ENCODE measurements around the gene SPDYE8. TPM values are rescaled to one million over a fixed set of nuclear protein-coding genes. Genes with fewer than 3 reads are reported as not detected.
"Not testable (repeated sequence)": the region's sequence is repeated elsewhere in the genome, so short reads cannot be mapped to it uniquely, and the experiment has no call there.

The SPDYE8 gene
- 0.11 TPM in 1 of 3 replicates, not detected in the others for total RNA-seq

- DNase-seq (ENCODE audit: low spot score in 2 of 2, unreplicated experiment in 2 of 2) = not testable (repeated sequence)
Measured at GRCh38 chr7:73029666-73030065, at the start of gene SPDYE8. SPDYE8 (minus strand) TSS chr7:73029766; CDS start chr7:73027966, 1,800 bp downstream.

GRCh38 chr7:73057811-73058210 lies 28.2 kb upstream of the SPDYE8 start, which contains the start of gene SPDYE11:
SPDYE11 (minus strand) TSS chr7:73057911; CDS start chr7:73056111, 1,800 bp downstream.
- not testable (repeated sequence) for H3K27ac Mint-ChIP-seq

More at GRCh38 chr7:73029666-73030065, at the start of gene SPDYE8:
- H3K27me3 Mint-ChIP-seq (ENCODE audit: low read depth); H3K4me3 Mint-ChIP-seq; H3K9me3 Mint-ChIP-seq; H3K36me3 Mint-ChIP-seq; H3K4me1 Mint-ChIP-seq; H3K27ac Mint-ChIP-seq: not testable (repeated sequence)

GRCh38 chr7:73006491-73006890 lies 23.1 kb downstream of the SPDYE8 start:
- not testable (repeated sequence) for H3K36me3 Mint-ChIP-seq; H3K4me1 Mint-ChIP-seq; H3K27ac Mint-ChIP-seq; H3K27me3 Mint-ChIP-seq (ENCODE audit: low read depth); H3K9me3 Mint-ChIP-seq
- H3K4me3 Mint-ChIP-seq = peak overlapping the region; percentile 54
- peak in 1 of 2 experiments; percentile 39 for DNase-seq (ENCODE audit: low spot score in 2 of 2, unreplicated experiment in 2 of 2)

More at GRCh38 chr7:73057811-73058210, 28.2 kb upstream of the SPDYE8 start, which contains the start of gene SPDYE11:
- not testable (repeated sequence) for H3K27me3 Mint-ChIP-seq (ENCODE audit: low read depth); H3K4me3 Mint-ChIP-seq; H3K4me1 Mint-ChIP-seq; H3K36me3 Mint-ChIP-seq; H3K9me3 Mint-ChIP-seq; DNase-seq (ENCODE audit: low spot score in 2 of 2, unreplicated experiment in 2 of 2)

GRCh38 chr7:73005693-73006447 lies 23.7 kb downstream of the SPDYE8 start:
- peak; percentile 65 to 88 for DNase-seq (ENCODE audit: low spot score in 2 of 2, unreplicated experiment in 2 of 2)
- Mint-ChIP-seq H3K4me3 (peak overlapping the region; percentile 94), H3K27ac (peak overlapping the region; percentile 99)
- H3K27me3 Mint-ChIP-seq (ENCODE audit: low read depth); H3K4me1 Mint-ChIP-seq; H3K9me3 Mint-ChIP-seq; H3K36me3 Mint-ChIP-seq: not testable (repeated sequence)

- H3K27me3 Mint-ChIP-seq (ENCODE audit: low read depth); H3K4me1 Mint-ChIP-seq; H3K36me3 Mint-ChIP-seq; H3K9me3 Mint-ChIP-seq: not testable (repeated sequence)
- Mint-ChIP-seq H3K27ac (peak overlapping the region; percentile 99), H3K4me3 (peak overlapping the region; percentile 94)
- DNase-seq (ENCODE audit: low spot score in 2 of 2, unreplicated experiment in 2 of 2) = peak; percentile 58 to 84
Measured at GRCh38 chr7:73005356-73005692, 24.2 kb downstream of the SPDYE8 start.

GRCh38 chr7:72997887-72998468 lies 31.6 kb downstream of the SPDYE8 start:
- H3K27ac Mint-ChIP-seq; H3K27me3 Mint-ChIP-seq (ENCODE audit: low read depth); H3K9me3 Mint-ChIP-seq: not testable (repeated sequence)

GRCh38 chr7:72997447-72997846 lies 32.1 kb downstream of the SPDYE8 start:
- not testable (repeated sequence) for H3K27me3 Mint-ChIP-seq (ENCODE audit: low read depth); H3K9me3 Mint-ChIP-seq; H3K4me1 Mint-ChIP-seq; H3K4me3 Mint-ChIP-seq; H3K36me3 Mint-ChIP-seq; H3K27ac Mint-ChIP-seq; DNase-seq (ENCODE audit: low spot score in 2 of 2, unreplicated experiment in 2 of 2)

More at GRCh38 chr7:72997887-72998468, 31.6 kb downstream of the SPDYE8 start:
- not testable (repeated sequence) for H3K4me1 Mint-ChIP-seq; H3K4me3 Mint-ChIP-seq; DNase-seq (ENCODE audit: low spot score in 2 of 2, unreplicated experiment in 2 of 2); H3K36me3 Mint-ChIP-seq

GRCh38 chr7:72995484-72995883 lies 34.1 kb downstream of the SPDYE8 start:
- not testable (repeated sequence) for H3K4me1 Mint-ChIP-seq; H3K4me3 Mint-ChIP-seq; H3K9me3 Mint-ChIP-seq; H3K36me3 Mint-ChIP-seq; DNase-seq (ENCODE audit: low spot score in 2 of 2, unreplicated experiment in 2 of 2); H3K27me3 Mint-ChIP-seq (ENCODE audit: low read depth); H3K27ac Mint-ChIP-seq

- H3K9me3 Mint-ChIP-seq; H3K27me3 Mint-ChIP-seq (ENCODE audit: low read depth); H3K4me3 Mint-ChIP-seq; H3K27ac Mint-ChIP-seq; H3K4me1 Mint-ChIP-seq; DNase-seq (ENCODE audit: low spot score in 2 of 2, unreplicated experiment in 2 of 2); H3K36me3 Mint-ChIP-seq: not testable (repeated sequence)
Measured at GRCh38 chr7:72990146-72990913, 39.2 kb downstream of the SPDYE8 start.

GRCh38 chr7:72982084-72982483 lies 47.5 kb downstream of the SPDYE8 start:
- not testable (repeated sequence) for DNase-seq (ENCODE audit: low spot score in 2 of 2, unreplicated experiment in 2 of 2); H3K36me3 Mint-ChIP-seq; H3K27me3 Mint-ChIP-seq (ENCODE audit: low read depth); H3K27ac Mint-ChIP-seq; H3K4me3 Mint-ChIP-seq; H3K9me3 Mint-ChIP-seq; H3K4me1 Mint-ChIP-seq

- not testable (repeated sequence) for H3K27me3 Mint-ChIP-seq (ENCODE audit: low read depth); DNase-seq (ENCODE audit: low spot score in 2 of 2, unreplicated experiment in 2 of 2); H3K4me3 Mint-ChIP-seq
Measured at GRCh38 chr7:72980382-72980781, 49.2 kb downstream of the SPDYE8 start.

GRCh38 chr7:72976434-72976833 lies 53.1 kb downstream of the SPDYE8 start:
- not testable (repeated sequence) for H3K27ac Mint-ChIP-seq; H3K27me3 Mint-ChIP-seq (ENCODE audit: low read depth); H3K36me3 Mint-ChIP-seq; H3K9me3 Mint-ChIP-seq; DNase-seq (ENCODE audit: low spot score in 2 of 2, unreplicated experiment in 2 of 2); H3K4me3 Mint-ChIP-seq; H3K4me1 Mint-ChIP-seq

More at GRCh38 chr7:72980382-72980781, 49.2 kb downstream of the SPDYE8 start:
- H3K36me3 Mint-ChIP-seq, H3K9me3 Mint-ChIP-seq, H3K4me1 Mint-ChIP-seq, H3K27ac Mint-ChIP-seq: not testable (repeated sequence)

- H3K27ac Mint-ChIP-seq; H3K27me3 Mint-ChIP-seq (ENCODE audit: low read depth); H3K9me3 Mint-ChIP-seq; H3K4me1 Mint-ChIP-seq; DNase-seq (ENCODE audit: low spot score in 2 of 2, unreplicated experiment in 2 of 2); H3K4me3 Mint-ChIP-seq; H3K36me3 Mint-ChIP-seq: not testable (repeated sequence)
Measured at GRCh38 chr7:72975656-72976286, 53.8 kb downstream of the SPDYE8 start.
